Bronchial epithelial cell (primary cell): ENCODE results near the gene RING1. TPM values are rescaled to one million over a fixed set of nuclear protein-coding genes. Genes with fewer than 3 reads are reported as not detected.
A peak's percentile ranks its signal among the peaks of the same experiment; 100 is the strongest.

ENCODE experiments used
- DNase-seq: peaks from one replicate; pipeline ENCODE4 v3.0.0-alpha.2; 2010; ENCODE audit warnings: low read depth
- FAIRE-seq: peaks from 2 replicates; lab custom pipeline; 2011; peaks lifted over from hg19 to GRCh38; lab: Jason Lieb, UNC
- H3K27me3 ChIP-seq: 2 replicates; pipeline ENCODE4 v1.5.1; 2011; ENCODE audit warnings: low read length; ENCODE audit not compliant: control insufficient read depth, insufficient read depth
- H3K36me3 ChIP-seq: 2 replicates; pipeline ENCODE4 v1.5.1; 2011; ENCODE audit warnings: low read length; ENCODE audit not compliant: control insufficient read depth, insufficient read depth
- H3K4me3 ChIP-seq: 2 replicates; pipeline ENCODE4 v1.5.1; 2011; ENCODE audit warnings: mild to moderate bottlenecking, low read depth, low read length, control low read depth
- CTCF ChIP-seq: IDR thresholded peaks from 2 replicates; pipeline ENCODE4 v1.5.1; 2011; ENCODE audit warnings: mild to moderate bottlenecking, moderate library complexity, low read length, control low read depth, inconsistent platforms; ENCODE audit not compliant: insufficient read depth, severe bottlenecking
- total RNA-seq: library from RNA; depleted of rRNA; stranded (reverse); fragments of >200 nt; gene quantifications from 2 replicates; pipeline ENCODE4 v1.2.1, GENCODE V29; 2014

Gene RING1
- total RNA-seq, 1 donor from 2014 or later, result 43.4 TPM

GRCh38 chr6:33202799-33203198, 5.5 kb upstream of the RING1 start:
- DNase-seq (no peak), FAIRE-seq (no peak)
- TF ChIP-seq CTCF, result no peak
- Histone ChIP-seq H3K4me3 (no peak overlapping the region), H3K36me3 (peaks cover 13% of the 10 kb centered on the region), H3K27me3 (no peaks in the 10 kb centered on the region)

DNA sequence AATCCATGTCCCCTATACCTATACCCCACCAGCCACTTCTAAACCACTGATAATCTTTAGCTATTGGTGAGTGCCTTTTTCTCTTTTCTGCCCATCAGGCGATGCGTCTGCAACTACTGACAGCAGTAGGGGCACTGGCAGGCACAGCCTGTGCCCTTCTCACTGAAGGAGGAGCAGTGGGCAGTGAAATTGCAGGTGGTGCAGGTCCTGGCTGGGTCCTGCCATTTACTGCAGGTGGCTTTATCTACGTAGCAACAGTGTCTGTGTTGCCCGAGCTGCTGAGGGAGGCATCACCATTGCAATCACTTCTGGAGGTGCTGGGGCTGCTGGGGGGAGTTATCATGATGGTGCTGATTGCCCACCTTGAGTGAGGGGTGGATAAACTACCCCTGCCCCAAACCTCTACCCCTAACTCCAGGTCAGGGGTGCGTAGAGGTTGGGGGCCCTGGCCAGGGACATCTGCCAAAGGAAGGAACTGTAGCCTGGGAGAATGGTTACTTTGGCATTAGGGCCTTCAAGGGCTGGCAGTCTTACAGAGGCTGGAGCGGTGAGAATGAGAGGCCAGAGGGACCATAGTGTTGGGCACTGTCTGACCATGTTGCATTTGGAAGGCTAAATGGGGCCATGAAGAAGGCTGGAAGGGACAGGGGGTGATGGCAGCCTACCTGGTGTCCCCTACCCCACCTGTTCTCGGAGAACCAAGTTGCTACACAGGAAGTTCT, 4.7 kb upstream of the RING1 start:
- Histone ChIP-seq H3K27me3 (no peaks in the 10 kb centered on the region), H3K36me3 (peaks cover 13% of the 10 kb centered on the region), H3K4me3 (no peak overlapping the region)
- DNase-seq, result no peak
- FAIRE-seq, result no peak
- no peak for TF ChIP-seq CTCF

- Histone ChIP-seq H3K36me3 (peaks cover 13% of the 10 kb centered on the region), H3K27me3 (no peaks in the 10 kb centered on the region), H3K4me3 (peak overlapping the region; percentile 92)
- TF ChIP-seq CTCF, result no peak
- FAIRE-seq (no peak), DNase-seq (no peak)
Observed at GRCh38 chr6:33204165-33204414, 4.2 kb upstream of the RING1 start.

- no peak for TF ChIP-seq CTCF
- FAIRE-seq (no peak), DNase-seq (peak; percentile 82)
- H3K27me3 ChIP-seq, result no peaks in the 10 kb centered on the region
- H3K36me3 ChIP-seq, result peaks cover 13% of the 10 kb centered on the region
- H3K4me3 ChIP-seq, result peak within 1 kb of the TSS; percentile 92
Observed at GRCh38 chr6:33204415-33205190, 3.7 kb upstream of the RING1 start, which contains the start of gene HSD17B8. HSD17B8 (plus strand) TSS chr6:33204655; CDS start chr6:33204669, 14 bp downstream.

DNA sequence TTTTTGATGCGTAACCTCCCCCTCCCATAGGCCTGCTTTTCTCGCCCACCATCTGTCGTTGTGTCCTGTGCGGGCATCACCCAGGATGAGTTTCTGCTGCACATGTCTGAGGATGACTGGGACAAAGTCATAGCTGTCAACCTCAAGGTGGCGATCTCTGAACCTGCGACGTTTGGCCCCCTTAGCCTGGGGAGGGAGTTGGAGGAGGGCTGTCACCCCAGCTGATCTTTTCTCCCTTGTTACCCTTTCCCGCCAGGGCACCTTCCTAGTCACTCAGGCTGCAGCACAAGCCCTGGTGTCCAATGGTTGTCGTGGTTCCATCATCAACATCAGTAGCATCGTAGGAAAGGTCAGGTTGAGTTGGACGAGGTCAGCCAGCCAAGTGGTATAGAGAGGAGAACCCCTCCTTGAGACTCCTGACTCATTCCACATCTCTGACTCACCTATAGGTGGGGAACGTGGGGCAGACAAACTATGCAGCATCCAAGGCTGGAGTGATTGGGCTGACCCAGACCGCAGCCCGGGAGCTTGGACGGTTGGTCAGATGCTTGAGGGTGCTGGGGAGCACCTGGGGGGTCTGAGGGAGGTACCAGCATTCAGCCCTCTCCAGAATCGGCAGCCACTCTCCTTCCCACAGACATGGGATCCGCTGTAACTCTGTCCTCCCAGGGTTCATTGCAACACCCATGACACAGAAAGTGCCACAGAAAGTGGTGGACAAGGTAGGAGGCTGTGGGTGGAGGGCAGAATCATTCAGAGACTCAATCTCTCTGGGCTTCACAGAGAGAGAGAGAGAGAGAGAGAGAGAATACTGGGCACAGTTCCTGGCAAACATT, 2.9 kb upstream of the RING1 start:
- no peaks in the 10 kb centered on the region for H3K27me3 ChIP-seq
- FAIRE-seq (no peak), DNase-seq (peak; percentile 82)
- peaks cover 17% of the 10 kb centered on the region for H3K36me3 ChIP-seq
- peak overlapping the region; percentile 92 for H3K4me3 ChIP-seq
- peak; percentile 16 for TF ChIP-seq CTCF
